Body of pancreas (tissue), 4 donors: Measurements from ENCODE around the gene HIPK3.

Experiments used
- POLR2A ChIP-seq, 3 donors: fragments of 450-650 bp; IDR thresholded peaks; one replicate each; pipeline ENCODE4 v1.6.1; 2016; ENCODE audit warnings: antibody characterized with exemption in 3 of 3, mild to moderate bottlenecking in 2 of 3
- TF ChIP-seq, protein P1 (sequence below), 7 experiments: fragments of 450-650 bp in 4 of 7; fragments of 200-600 bp in 3 of 7; sonication (generic) in 3 of 7; IDR thresholded peaks; one replicate each; pipeline ENCODE4 v1.5.1; 2016 to 2019; ENCODE audit warnings: antibody characterized with exemption in 7 of 7

DNA sequence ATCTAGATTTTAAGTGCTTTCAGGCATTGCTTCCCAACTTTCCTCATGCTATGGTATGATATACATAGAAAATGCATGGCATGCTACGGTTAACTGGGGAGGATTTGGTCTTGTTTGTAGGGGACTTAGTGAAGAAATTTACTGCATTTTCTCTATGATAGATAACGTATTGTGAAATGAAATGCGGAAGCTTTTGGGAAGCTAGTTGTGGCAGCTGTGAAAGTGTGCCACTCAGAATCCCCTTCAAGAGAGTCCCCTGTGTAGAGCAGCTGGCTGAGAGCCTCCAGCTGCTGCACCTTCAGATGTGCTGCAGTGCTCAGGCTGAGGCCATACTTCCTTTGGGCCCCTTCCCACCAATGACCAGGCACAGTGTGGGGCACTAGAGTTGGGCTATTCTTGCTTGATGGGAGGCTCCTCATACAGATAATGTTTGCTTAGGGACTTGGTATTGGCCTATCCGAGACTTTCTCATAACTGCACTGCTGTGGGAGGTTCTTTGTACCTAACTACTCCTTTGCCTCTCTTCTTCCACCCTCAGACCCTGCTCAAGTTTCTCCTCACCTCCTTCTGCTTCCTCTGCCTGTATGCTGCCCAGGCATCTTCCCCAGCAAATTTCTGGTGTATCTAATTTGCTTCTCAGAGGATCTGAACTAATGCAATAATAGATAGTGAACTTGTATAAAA is 67.3 kb downstream of the HIPK3 start:
- no peak for TF ChIP-seq POLR2A (IDR thresholded peaks at IDR 0.05)
- TF ChIP-seq, protein P1, sequence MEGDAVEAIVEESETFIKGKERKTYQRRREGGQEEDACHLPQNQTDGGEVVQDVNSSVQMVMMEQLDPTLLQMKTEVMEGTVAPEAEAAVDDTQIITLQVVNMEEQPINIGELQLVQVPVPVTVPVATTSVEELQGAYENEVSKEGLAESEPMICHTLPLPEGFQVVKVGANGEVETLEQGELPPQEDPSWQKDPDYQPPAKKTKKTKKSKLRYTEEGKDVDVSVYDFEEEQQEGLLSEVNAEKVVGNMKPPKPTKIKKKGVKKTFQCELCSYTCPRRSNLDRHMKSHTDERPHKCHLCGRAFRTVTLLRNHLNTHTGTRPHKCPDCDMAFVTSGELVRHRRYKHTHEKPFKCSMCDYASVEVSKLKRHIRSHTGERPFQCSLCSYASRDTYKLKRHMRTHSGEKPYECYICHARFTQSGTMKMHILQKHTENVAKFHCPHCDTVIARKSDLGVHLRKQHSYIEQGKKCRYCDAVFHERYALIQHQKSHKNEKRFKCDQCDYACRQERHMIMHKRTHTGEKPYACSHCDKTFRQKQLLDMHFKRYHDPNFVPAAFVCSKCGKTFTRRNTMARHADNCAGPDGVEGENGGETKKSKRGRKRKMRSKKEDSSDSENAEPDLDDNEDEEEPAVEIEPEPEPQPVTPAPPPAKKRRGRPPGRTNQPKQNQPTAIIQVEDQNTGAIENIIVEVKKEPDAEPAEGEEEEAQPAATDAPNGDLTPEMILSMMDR (IDR thresholded peaks at IDR 0.05): no peak
